Hematopoietic multipotent progenitor cell (in vitro differentiated cells): ENCODE results near the gene TRPT1. TPM values are rescaled to one million over a fixed set of nuclear protein-coding genes. Genes with fewer than 3 reads are reported as not detected.

Source experiments
- DNase-seq, 3 donors: peaks; one replicate each; pipeline ENCODE4 v3.0.0-alpha.2; 2011 to 2015; ENCODE audit warnings: low read depth in 2 of 3, low spot score in 2 of 3
- total RNA-seq: library from RNA; depleted of rRNA; stranded (reverse); fragments of >200 nt; gene quantifications from one replicate; pipeline ENCODE4 v1.2.3, GENCODE V29; 2012

Gene TRPT1
- total RNA-seq, 1 donor: 33.1 TPM

DNA sequence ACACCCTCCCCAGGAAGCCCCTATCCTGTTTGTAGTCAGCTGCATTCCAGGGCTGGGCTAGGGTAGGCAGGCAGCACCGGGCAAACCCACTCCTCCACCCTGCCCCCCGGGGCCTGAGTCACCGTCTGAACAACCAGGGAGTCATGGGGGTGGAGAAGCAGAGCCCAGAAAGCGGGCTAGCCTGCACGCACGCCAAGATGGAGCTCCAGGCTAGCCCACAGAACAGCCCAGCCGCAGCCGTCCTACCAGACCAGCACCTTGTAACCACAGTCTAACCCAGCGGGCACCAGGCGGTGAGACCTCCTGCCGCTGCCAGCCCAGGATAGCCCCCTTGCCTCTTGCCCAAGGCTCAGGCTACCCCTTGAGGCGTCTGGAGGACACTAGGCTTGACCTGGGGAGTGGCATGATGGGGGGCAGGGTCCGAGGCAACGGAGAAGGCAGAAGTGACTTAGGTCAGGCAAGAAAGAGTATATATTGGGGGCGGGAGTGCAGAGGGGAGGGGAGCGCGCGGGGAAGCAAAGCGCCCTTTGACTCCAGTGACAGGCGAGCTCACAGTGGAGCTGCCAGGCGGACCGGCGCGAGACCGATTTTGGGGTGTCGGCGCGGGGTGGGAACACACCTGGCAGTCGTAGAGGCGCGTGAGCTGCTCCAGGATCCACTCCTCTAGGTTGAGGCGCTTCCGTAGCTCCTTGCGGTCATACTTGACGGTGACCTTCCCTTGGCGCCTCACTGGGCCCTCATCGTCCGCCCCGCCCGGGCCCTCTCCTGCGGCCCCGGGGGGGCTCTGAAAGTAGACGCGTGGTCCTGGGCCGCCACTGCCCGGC is 20.0 kb upstream of the TRPT1 start:
- peak in 2 of 3 donors; percentile 85 to 90 for DNase-seq

DNA sequence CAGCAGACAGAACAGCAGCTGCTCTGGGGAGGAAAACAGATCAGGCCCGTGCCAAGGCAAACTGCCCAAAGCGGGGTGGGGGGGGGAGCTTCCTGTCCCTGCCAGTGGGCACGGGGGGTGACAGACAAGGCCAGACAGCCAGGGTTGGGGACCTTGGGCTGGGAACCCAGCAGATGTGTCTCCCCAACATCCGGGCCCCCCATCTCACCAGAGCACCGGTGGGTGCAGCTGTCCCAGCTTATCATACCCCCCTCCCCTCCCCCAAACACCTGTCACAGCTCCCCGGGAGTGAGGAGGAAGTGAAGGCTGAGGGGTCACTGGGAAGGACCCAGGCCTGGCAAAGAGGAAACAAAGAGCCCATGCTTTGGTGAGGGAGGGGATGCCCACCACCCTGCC is 19.4 kb upstream of the TRPT1 start:
- DNase-seq: peak in 2 of 3 donors; percentile 62 to 70

DNA sequence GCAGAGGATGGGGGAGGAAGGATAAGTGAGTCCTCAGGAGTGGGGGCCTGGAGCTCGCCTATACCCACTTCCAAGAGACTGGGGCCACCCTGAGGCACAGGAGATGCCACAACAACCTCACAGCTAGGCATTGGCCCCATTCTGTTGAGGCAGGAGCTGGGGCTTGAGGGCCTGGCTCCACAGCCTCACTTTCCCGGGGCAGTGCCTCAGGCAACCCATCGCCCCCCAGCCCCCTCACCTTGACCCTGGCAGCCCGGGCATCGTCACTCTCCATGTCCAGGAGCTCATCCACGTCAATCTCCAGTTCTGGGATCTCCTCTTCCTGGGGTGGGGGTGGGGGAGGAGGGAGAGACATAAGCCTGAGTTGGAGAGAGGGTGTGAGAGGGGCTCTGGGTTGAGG is 19.0 kb upstream of the TRPT1 start:
- no peak for DNase-seq

DNA sequence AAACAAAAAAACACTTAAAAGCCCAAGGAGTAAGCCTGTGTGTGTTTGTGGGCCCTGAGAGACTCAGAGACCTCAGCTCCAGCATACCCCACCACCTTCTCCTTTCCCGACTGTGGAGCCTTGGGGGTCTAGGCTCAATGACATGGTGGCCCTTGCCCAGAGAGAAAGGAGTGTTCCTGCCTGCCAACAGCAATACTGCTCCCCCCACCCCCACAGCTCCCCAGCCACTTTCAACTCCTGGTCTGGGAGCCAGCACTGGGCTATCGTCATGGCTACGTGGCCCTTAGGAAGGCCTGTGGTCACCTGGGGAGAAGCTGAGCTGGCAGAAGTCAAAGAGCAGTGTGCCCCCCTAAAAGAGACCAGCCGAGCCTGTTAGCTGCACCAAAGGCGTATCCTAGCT is 18.1 kb upstream of the TRPT1 start:
- DNase-seq: no peak

DNA sequence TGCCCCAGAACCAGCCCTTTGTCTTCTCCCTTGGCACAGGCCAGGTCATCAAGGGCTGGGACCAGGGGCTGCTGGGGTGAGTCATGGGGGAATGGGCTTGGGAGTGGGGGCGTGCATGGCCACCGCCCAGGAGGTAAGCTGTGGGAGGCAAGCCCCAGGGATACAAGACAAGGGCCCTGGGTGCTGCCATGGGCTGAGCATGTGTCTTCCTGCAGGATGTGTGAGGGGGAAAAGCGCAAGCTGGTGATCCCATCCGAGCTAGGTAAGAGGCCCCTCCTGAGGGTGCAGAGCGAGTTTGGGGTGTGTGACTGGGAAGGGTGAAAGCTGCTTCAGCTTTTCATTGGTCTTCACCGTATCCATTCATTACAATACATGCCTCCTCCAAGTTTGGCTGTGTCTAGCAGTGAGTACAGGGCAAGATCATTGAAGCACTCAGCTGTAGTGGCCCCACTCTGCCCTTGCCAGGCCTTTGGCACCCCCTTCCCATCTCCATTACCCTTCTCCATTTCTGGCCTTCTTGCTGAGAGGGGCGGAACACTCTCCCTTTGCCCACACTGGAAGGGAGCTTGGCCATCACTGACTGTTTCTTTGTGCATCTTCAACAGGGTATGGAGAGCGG is 17.4 kb upstream of the TRPT1 start:
- DNase-seq: no peak

- peak in 2 of 3 donors; percentile 99 for DNase-seq
Observed at GRCh38 chr11:64241491-64242374, 15.7 kb upstream of the TRPT1 start.

DNA sequence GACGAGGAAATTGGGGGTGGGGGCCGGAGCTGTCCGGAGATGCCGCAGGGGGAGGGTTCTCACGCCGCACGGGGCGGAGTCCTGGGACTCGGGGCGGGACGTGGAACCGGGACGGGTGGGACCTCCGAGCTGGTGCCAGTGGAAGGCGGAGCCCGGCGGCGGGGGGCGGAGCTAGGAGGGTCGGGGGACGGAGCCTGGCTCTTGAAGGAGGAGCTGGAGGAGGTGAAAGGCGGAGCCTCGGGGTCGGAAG is 15.2 kb upstream of the TRPT1 start:
- DNase-seq: peak in 1 of 3 donors; percentile 97

GRCh38 chr11:64240435-64241240 is 14.7 kb upstream of the TRPT1 start, which contains the start of gene FKBP2:
TSS of gene FKBP2 (plus strand) at chr11:64241095. CDS start at chr11:64242388, 1,293 bp downstream.
- DNase-seq: peak; percentile 97 to 98 (median 98)

DNA sequence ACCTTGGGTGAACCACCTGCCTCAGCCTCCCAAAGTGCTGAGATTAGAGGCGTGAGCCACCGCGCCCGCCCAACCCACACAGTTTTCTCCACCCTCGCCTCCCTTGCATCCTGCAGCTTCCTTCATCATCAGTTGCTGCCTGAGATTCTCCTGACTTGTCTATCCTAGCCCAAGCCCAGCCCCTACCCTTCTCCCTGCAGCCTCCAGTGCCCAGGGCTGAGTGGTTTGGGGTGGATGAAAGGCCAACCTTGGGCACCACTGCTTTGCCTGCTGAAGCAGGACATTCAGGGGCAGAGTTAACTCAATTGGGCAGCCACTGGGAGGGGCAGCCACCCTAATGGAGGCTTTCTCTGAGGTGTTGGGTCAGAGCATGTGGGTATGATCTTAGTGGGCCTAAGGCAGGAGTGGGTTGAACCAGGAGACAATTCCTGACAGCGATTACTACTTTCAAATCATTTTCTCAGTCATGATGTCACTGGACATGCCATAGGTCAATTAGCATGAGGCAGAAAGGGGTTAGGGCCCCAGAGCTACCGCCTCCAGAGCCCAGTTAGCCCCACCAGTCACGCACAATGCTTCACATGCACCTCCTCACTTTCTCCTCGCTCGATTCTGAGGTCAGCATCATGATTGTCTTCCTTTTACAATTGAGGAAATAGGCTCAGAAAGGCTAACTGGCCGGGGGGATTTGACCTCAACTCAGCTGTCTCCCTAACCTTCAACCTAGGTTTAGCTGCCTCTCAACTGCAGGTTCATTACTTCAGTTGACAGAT is 13.9 kb upstream of the TRPT1 start:
- peak in 2 of 3 donors; percentile 38 to 52 for DNase-seq

- DNase-seq: no peak
Observed at GRCh38 chr11:64238999-64239398, 13.0 kb upstream of the TRPT1 start.

DNA sequence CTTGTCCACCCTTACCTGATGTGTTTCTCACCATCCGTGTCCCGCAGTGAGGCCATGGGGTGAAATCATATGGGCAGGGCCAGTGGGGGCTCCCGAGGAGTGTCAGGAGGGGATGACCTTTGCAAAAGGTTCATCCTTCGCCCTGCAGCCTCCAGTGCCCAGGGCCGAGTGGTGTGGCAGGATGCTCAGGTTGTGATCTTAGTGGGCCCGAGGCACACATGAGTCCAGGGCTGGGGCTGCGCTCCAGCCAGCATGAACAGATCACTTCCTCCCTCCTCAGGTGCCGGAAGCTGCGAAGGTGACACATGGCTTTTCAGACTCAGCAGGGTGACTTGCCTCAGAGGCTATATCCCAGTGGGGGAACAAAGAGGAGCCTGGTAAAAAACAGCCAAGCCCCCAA is 12.1 kb upstream of the TRPT1 start:
- DNase-seq: no peak

DNA sequence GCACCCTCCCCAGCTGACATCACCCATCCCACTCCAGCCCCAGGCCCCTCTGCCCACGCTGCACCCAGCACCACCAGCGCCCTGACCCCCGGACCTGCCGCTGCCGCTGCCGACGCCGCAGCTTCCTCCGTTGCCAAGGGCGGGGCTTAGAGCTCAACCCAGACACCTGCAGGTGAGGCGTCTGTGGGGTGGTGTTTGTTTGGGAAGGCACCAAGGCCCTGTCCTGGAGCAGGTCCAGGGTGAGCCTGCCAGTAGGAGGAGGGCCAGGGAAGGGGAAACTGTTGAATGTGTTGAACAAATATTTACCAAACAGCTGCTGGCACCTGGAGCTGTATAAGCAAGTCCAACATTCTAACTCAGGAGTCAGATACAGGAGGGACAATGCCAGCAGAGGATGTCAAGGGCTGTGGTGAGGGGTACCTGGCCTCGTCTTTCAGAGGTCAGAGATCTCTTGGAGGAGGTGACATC is 11.5 kb upstream of the TRPT1 start:
- DNase-seq: no peak

DNA sequence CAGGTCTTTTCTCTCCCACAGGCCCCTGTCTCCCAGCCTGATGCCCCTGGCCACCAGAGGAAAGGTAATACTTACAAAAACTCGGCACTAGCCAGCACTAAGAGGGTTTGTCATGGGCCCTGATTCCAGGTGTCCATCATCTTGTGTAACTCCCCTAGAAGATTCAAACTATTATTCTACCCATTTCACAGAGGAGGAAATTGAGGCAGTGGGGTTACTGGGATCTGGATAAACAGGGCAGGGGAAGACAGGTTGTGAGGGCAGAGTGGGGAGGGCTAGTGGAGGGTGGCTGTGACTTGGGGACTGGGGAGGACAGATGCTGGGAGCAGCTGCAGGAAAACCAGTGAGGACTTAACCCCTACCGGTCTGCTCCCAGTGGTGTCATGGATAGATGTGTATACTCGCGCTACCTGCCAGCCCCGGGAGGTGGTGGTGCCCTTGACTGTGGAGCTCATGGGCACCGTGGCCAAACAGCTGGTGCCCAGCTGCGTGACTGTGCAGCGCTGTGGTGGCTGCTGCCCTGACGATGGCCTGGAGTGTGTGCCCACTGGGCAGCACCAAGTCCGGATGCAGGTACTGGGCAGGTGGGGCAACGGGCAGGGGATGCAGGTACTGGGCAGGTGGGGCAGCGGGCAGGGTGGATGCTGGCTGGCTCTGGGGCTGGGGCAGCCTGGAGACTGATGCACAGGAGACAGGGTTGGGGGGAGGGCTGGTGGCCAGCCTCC is 9.6 kb upstream of the TRPT1 start:
- no peak for DNase-seq

DNA sequence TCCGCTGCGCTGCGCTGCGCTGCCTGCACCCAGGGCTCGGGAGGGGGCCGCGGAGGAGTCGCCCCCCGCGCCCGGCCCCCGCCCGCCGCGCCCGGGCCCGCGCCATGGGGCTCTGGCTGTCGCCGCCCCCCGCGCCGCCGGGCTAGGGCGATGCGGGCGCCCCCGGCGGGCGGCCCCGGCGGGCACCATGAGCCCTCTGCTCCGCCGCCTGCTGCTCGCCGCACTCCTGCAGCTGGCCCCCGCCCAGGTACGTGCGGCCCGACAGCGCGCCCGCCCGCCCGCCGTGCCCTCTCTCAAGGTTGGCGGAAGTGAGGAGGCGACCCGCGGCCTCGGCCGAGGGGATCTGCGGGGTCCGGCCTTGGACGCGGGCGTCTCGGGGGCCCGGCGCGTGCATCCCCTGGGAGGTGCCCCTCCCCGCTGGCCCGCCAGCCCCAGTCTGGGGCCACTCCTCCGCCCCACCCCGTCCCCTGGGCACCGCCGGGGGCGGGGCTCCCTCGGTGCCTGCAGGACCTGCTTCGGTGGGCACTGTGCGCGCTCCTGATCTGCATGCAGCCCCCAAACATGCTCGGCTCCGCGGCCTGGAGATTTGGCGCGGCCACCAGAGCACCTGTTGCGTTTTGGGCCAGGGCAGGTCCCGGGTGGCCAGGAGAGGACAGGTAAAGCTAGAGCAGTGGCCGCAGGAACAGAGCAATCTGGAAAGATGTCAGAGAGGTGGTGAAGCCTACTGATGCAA is 8.8 kb upstream of the TRPT1 start:
- DNase-seq: peak in 2 of 3 donors; percentile 55 to 63

GRCh38 chr11:64233913-64234586 is 8.1 kb upstream of the TRPT1 start, which contains the start of gene VEGFB:
TSS of gene VEGFB (plus strand) at chr11:64234584. CDS start at chr11:64234834, 250 bp downstream.
- peak in 2 of 3 donors; percentile 43 to 53 for DNase-seq

DNA sequence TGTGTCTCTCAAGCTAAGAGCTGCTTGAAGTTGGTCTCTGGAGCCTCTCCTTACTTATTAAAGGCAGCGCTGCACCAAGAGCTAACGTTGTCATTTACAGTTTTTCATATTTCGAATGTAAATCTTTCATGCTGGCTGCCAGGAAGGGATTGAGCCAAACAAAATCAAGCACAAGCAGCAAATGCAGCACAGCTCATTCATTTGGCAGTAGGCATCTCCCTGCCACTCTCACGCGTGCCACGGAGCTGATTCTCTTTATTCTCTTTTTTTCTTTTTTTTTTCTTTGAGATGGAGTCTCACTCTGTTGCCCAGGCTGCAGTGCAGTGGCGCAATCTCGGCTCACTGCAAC is 7.0 kb upstream of the TRPT1 start:
- DNase-seq: no peak

DNA sequence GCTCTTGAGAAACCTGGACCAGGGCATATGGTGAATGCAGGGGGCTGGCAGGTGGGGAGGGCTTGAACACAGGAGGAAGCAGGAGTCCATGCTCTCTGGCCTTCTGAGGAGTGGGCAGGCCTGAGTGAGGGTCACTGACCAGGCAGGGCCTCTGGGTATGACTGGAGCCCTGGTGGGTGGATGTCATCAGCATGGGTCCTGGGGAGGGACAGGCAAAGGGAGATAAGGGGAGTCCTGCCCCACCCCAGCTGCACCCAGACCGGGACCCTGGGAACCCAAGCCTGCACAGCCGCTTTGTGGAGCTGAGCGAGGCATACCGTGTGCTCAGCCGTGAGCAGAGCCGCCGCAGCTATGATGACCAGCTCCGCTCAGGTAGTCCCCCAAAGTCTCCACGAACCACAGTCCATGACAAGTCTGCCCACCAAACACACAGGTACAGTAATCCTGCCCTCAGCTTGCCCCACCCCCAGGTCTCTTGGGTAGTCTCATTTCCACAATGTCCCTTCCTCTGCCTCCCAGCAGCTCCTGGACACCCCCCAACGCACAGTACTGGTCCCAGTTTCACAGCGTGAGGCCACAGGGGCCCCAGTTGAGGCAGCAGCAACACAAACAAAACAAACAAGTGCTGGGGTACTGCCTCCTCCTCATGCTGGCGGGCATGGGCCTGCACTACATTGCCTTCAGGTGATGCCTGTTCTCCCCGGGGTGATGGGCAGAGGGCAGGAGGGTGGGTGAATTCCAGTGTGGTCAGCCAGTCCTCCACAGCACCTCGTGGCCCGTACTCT is 6.4 kb upstream of the TRPT1 start:
- no peak for DNase-seq
